NCI-H82 (cell line): ENCODE results near the gene PAK3.

Source experiments
- DNase-seq: peaks from one replicate; lab custom pipeline; 2025; lab: John Stamatoyannopoulos, UW

PAK3 gene

DNA sequence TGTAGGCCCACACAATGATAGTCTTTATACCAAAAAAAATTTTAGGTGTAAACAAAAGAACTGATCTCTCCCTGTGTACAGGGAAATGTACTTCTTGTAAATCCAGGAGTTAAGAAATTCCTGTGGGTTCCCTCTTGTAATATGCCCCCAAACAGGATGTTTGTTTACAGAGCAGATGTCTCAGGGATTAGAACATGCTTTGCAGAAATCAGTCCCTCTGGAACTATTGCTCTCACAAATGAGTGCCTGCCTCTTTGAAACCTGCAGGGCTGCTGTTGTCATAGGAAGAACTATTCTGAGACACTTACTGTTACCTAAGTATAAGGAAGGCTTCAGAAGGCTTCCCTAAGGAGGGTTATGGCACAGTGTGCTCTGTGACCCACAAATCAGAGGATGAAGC is 35.6 kb downstream of the PAK3 start:
- peak; percentile 82 for DNase-seq

DNA sequence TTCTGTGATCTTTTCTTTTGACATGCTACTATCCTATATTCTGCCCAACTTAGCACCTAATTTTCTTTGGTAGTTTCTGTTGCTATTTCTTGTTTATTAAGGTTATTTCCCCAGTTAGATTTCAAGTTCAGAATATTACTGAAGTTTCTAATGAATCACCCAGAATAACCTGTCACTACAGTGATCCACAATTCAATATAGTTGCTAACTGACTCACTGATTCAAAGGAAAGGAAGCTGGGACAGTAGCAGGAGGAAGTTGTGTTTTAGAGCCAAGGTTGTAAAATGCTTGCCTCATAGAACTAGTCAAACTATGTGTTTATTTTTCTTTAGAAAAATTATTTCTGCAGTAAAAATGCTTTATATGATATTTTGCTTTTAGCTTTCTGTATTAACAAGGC is 37.4 kb downstream of the PAK3 start:
- no peak for DNase-seq

DNA sequence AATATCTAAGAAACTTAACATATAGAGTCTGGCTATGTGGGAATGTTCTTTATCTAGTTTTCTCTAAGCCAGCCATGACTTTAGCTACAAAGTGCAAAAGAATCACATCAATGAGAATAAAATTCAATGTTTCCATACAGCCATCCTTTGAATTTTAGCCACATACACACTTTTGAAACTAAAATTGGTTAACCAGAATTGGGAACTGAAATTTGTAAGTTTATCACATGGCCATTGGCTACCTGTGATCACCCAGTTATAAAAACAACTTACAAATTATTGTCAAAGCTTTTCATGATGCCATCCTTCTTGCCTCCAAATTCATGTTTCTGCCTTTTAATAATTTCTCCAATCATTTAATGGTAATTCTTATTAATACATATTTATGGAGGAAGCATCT is 49.9 kb downstream of the PAK3 start:
- no peak for DNase-seq

DNA sequence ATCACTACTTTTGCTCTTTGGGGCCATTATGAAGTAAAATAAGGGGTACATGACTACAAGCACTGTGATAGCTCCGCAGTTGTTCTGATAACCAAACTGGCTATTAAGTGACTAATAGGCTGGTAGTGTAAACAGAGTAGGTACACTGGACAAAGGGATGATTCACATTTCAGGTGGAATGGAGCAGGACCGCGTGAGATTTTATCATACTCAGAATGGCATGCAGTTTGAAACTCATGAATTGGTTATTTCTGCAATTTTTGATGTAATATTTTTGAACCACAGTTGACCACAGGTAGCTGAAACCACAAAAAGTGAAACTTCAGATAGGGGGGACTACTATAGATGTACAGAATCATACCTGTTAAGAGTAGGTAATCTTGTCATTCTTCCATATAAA is 55.8 kb downstream of the PAK3 start:
- no peak for DNase-seq

DNA sequence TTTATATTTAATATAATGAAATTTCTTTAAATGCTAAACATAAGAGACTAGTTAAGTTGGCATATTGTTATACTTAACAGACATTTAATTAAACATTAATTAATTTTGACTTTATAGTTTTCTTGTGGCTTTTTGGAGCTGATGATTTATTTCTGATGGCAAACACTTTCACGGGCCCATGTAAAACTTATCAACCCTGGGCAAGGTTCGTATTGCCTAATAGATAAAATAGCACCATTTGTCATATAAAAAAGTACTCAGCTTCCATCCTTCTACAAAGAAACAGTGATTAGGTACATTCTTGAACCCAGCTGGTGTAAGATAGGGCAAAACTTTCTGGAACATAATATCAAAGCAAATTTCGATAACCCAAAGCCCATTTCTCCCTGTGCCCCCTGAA is 63.2 kb downstream of the PAK3 start:
- no peak for DNase-seq

DNA sequence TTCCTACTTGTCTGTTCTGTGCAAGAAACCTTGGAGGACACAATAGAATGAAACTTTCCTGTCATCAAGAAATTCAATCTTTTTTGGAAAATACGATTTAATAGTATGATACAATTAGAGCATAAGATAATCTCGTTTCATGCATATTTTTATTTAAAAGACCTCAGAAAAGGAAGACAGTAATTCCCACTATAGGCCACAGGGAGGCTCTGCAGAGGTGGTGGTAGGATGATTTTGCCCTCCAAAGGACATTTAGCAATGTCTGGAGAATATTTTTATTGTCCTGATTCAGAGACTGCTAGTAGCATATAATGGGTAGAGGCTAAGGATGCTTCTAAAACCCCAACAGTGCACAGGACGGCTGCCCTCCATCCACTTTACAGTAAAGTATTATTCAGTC is 68.7 kb downstream of the PAK3 start:
- DNase-seq, result peak; percentile 46

DNA sequence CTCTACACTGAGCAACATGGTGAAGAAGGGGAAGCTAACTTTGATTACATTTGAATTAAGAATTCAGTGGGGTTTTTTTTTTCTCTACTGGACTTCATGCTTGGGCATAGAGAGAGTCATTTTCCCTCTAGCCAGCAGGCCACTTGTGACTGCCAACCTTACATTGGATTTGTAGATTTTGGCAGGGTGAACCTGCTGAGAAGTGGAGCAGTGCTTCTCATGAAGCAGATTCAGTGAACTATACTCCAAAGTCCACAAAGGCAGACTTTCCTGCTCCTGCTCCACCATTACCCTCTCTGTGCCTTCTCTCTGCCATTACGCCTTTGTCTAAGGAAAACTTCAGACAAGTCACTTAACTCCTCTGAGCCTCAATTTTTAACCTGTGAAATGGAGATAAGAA is 69.9 kb downstream of the PAK3 start:
- DNase-seq, result no peak

DNA sequence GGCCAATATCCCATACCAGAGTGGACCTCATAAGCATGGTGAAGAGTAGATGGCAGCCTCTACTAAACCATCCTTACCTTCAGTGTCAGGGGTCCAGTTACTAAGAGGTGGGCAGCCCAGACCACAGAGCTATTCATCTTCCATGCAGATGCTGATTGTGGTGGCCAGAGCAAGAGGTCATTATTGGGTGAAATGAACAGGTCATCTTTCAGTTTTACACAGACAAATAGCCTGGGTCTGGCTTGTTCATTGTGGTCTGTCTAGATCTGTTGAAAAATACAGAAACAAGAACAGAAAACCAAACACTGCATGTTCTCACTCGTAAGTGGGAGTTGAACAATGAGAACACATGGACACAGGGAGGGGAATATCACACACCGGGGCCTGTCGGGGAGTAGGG is 71.3 kb downstream of the PAK3 start:
- no peak for DNase-seq

DNA sequence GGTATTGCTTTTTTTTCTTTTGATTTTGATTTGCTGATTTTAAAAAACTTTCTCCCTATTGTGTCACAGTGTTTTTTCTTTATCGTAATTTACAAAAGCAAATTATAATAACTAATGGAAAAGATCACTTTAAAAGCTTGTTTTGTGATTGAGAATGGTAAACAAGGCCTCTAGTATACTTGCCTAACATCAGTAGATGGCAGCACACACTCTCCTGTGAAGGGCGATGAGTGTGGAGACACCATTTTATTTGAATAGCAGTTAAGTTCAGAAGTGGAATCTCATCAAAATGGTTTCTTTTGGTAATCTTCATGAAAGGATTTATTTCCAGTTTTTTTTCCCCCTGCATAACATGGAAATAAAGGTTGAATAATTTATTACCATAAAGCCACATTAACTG is 72.3 kb downstream of the PAK3 start:
- DNase-seq, result peak; percentile 53

DNA sequence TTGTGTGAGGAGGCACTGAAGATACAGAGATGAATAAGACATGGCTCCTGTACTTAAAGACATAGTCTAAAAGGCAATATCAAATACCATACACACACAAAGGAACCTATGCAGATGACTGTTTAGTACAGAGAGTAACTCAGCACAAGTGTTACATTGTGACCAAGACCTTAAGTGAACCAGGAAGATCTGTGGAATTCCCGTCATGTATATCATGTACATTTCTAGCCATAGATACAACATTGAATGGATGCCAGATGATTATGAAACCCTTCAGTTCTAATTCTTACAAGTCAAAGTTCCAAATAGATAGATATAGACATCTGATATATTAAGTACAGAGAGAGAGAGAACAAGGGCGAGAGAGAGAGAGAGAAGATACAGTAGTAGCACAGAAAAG is 73.2 kb downstream of the PAK3 start:
- no peak for DNase-seq

DNA sequence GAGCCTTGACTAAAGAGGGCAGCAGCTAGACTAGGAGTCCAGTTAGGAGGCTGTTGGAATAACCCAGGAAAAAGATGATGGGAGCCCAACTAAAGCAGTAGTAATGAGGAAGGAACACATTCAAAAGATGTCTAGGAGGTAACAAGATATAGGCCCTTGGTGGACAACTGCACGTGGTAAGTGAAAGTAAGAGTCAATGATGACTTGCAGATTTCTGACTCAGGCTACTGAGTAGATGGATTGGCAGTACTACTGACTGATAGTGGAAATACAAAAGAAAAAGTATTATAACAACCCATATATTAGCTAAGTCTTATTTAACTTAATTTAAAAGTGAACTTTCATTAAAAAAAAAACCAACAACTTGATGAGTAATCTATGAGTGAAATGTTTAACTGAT is 74.0 kb downstream of the PAK3 start:
- no peak for DNase-seq

DNA sequence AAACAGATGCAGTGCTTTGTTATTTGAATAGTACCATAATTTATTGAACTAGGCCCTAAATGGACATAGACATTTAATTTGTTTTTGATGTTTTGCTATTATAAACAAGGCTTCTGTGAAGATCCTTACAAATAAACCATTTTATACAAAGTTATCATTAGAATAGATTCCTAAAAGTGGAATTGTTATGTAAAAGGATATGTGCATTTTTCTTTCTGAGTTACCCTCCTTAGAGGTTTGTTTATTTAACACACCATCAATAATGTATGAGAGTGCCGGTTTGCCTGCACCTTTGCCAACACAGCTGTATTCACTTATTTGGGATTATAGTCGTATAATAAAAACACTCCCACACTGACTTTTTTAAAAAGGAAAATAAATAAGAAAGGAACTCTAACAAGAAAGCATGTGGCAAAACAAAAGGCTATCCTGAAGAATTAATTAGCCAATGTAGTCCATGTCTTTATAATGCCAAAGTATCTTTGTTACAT is 84.8 kb downstream of the PAK3 start:
- no peak for DNase-seq

DNA sequence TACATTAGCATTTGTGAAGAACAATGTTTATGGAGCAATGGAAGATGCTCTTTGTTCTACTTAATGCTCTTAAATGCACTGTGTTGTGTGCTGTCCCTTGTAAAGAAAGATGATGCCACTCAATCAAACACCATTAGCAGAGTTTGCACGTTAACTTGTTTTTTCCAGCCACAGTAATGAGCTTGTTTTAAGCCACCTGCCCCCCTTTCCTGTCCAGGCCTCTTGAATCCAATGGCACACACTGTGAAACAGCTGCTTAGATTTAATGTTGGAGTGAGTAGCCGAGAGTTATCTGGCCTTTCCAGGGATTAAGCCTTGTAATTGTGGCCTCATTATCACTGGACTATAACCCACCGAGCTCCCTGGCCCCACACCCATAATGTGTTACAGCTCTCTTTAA is 86.0 kb downstream of the PAK3 start:
- DNase-seq, result peak; percentile 94

DNA sequence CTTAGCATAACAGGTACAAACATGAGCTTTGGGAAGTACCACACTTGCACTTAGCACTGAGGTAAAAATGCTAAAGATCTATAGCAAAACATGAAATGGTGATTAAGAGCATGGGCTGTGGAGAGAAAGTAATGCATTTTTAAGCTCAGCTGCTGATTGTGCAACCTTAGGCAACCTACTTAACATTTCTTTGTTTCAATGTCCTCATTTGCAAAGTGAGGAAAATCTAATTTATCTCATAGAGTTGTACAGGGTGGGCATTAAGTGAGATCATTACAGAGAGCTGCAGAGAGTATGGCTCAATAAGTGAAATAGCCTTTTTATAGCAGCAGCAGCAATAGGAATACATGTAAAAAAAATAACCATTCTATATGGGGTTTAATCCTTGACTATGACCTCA is 87.0 kb downstream of the PAK3 start:
- DNase-seq, result no peak

DNA sequence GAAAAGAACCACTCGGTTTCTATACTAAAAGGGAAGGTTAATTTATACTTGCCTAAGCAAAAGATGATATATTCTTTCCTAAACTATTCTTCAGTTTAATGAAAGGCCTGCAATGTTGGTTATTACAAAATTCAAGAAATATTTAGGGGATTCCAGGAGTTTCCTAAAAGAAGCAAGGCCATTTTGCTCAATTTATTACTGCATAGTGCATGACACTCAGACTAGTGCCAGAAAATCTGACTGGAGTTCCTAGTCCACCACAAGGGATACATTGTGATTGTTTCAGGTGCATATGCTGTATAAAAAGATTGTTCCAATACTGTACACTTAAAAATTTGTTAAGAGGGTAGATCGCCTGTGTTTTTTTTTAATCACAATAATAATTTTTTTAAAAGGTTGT is 95.6 kb downstream of the PAK3 start:
- DNase-seq, result no peak

DNA sequence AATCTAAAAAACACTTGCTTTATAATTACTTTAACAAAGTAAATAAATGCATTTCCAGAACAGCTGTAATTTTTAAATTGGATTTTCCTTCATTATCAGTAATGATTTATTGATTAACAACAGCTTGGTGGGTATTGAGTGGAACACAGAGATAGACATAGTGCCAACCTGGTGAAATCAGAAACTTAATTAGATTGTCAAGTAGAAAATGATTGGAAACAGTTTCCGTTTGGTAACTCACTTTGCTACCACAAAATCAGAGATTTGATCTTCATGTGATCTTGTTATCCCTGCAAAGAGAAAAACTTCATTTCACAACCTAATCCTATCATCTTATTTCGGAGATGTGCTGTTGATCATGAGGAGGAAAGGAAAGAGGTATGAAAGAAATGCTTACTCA is 103.5 kb downstream of the PAK3 start:
- no peak for DNase-seq

DNA sequence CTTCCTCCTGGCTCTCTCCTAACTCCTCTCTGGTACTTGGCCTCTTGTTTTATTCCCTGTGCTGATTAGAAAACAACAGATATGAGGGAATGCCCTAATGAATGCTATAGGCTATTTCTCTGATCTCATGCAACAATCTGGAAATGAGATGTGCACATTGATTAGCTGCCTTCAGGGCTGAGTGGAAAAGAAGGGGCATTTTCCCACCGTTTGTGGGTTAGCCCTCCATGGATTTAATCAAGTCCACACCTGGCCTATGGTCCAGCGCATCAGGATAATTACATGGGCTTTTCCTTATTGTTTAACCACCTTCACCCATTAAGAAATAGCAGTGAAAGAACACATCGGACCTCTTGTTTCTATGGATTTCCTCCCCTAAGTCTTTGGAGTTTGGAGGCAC is 104.3 kb downstream of the PAK3 start:
- no peak for DNase-seq

DNA sequence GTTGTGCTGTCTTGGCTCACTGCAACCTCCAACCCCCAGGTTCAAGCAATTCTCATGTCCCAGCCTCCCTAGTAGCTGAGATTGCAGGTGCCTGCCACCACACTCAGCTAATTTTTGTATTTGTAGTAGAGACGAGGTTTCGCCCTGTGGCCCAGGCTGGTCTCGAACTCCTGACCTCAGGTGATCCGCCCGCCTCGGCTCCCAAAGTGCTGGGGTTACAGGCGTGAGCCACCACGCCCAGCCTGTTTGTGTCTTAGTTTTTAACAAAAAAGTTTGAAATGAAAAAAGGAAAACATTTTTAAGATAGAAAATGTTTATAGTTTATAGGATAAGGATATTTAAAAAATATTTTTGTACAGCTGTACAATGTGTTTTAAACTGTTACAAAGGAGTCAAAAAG is 111.9 kb downstream of the PAK3 start:
- DNase-seq, result no peak

DNA sequence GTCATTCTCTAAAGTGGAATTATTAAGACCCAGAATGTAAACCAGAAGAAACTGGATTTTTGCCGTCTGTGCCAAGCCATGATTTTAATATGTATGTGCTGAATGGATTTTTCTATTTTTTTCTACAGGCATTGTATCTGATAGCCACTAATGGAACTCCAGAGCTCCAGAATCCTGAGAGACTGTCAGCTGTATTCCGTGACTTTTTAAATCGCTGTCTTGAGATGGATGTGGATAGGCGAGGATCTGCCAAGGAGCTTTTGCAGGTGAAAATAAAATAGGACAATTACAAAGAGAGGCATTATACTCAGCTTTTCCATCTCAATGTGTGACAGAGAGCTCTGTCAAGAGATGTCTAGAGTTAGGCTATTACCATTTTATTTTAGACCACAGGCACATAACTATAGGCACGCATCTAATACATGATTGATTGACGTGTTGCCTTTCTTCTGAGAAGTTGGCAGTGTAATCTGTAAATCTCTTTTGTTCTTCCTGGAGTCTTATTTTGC is 120.4 kb downstream of the PAK3 start:
- no peak for DNase-seq

DNA sequence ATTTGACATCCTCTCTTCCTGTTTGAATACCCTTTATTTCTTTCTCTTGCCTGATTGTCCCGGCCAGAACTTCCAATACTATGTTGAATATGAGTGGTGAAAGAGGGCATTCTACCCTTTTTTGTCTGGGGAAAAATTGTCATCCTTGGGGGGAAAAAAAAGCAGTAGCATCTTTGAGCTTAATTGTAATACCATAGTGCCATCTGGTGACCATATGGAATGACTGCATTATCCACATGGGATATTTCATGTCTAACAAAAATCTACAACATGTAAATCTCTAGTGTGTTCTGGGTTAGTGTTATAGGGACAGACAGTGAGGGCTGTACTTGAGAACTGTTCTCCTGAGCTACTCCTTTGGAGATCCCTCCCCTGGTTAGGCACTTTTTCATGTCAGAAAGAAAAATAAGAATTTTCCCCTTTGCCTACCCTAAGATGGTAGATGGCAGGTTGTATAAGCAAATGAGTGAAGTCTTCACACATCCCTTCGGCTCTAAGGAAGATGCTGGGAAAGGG is 148.3 kb downstream of the PAK3 start:
- peak; percentile 60 for DNase-seq

DNA sequence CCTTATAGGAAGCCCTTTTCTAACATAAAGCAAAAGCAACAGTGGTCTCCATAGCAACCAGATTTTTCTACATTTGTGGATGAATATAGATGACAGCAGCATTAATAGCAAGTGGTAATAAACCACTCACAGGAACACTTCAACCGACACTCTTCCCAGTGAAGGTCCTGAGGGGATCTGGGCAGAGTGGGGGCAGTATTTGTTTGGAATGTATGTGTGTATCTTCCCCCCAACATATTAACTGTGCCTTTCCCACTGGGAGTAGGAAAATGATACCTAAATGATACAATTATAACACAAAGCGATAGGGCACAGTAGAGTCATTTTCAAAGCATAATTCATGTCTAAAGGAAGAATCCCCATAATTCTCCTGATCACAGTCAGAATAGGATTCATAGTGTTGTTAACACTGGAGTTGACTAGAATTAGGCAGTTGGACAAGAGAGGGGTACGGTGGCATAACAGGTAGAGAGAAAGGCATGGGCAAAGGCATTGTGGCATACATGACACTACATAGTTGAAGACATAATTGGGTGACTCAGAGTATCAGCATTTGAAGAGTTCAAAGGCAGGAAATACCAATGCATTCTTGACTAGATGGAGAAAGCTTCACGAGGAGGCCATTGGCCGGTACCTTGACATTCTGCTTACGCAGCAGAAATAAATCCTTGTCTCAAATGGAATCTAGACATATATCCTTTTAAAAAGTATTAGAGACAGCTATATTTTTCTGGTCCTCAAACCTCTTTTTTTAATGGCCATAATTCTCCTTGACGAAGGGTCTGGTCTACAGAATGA is 159.1 kb downstream of the PAK3 start:
- no peak for DNase-seq

DNA sequence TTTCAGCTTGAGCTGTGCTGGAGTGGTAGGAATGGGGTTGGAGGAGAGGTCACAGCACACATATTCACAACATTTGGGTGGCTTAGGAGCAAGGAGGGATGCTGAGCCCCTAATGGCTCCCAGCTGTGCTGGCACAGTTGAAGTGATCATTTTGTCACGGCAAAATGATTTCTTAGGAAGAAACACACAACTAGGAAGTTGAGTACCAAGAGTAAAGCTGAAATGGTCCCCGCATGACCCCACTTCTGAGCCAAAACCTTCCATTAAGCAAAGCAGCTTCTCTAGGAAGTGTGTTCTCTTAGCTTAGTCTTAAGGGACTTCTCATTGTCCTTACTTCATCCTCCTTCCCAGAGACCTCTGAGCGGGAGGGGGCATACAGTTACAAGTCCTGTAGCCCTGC is 161.7 kb downstream of the PAK3 start:
- DNase-seq, result no peak

DNA sequence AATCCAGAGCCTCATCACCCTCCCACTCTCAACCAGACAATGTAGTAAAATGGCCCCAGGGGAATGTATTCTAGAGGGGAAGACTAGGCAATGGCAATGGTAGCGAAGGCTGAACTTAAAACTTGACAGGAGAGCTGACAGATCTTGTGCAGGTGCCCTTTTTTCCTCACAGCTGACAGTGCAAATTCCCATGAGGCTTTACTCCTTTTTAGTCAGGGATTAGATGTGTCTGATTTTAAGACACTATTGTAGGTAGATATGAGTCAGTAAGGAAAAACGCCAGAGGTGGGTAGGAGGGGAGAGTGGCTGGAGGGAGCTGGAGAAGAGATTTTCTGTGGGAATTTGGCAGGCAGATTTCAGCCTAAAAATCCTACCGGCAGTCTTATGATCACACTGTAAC is 163.6 kb downstream of the PAK3 start:
- no peak for DNase-seq

DNA sequence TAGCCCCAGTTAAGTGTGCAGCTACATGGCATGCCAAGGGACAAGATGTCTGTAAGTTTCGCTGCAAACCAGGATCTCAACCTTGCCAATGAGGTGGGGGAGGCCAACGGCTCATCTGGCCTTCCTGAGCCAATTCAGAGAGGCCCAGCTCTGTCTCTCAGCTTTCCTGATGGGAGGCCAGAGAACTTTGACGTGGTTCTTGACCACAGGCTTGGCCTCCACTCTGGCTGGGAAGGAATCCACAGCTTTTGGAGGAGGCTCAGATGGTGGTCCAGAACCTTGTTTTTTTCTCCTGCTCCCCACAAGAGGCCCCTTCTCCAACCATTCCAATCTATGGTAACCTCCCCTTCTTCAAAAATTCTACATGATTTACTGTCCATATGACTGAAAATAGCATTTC is 164.5 kb downstream of the PAK3 start:
- no peak for DNase-seq
